Activated CD8-positive, alpha-beta T cell treated with anti-CD3 and anti-CD28 coated beads, Interleukin-2, amount 10 ng/mL, durations not matched to agents 7 days and 5 days (primary cell): ENCODE data around the gene CCDC85C. TPM values are rescaled to one million over a fixed set of nuclear protein-coding genes. Genes with fewer than 3 reads are reported as not detected.

Experiments used
- ATAC-seq: fragments of 150-1000 bp; cut with Tn5 transposase; one replicate; pipeline ENCODE4 v1.10.0; 2021; ENCODE audit warnings: moderate library complexity
- CTCF ChIA-PET: fragments of 350-600 bp; sonication (Branson Sonifier 250); formaldehyde crosslinking; loops from one replicate; lab custom pipeline; 2021; ENCODE audit warnings: antibody characterized with exemption; lab: Charles Lee
- POLR2A ChIA-PET: fragments of 350-600 bp; sonication (Branson Sonifier 250); formaldehyde crosslinking; loops from one replicate; lab custom pipeline; 2021; ENCODE audit warnings: antibody characterized with exemption; lab: Charles Lee
- DNase-seq: peaks from one replicate; pipeline ENCODE4 v3.0.0-alpha.2; 2020
- H3K27ac Mint-ChIP-seq: one replicate; pipeline ENCODE4 v1.8.0; 2021; ENCODE audit warnings: mild to moderate bottlenecking, mixed read lengths
- H3K27me3 Mint-ChIP-seq: one replicate; pipeline ENCODE4 v1.8.0; 2021; ENCODE audit warnings: low read depth, mixed read lengths
- H3K36me3 Mint-ChIP-seq: one replicate; pipeline ENCODE4 v1.8.0; 2021; ENCODE audit warnings: low read depth, mixed read lengths
- H3K4me1 Mint-ChIP-seq: one replicate; pipeline ENCODE4 v1.8.0; 2021; ENCODE audit warnings: low read depth, mixed read lengths
- H3K4me3 Mint-ChIP-seq: one replicate; pipeline ENCODE4 v1.8.0; 2021; ENCODE audit warnings: mild to moderate bottlenecking, mixed read lengths
- H3K9me3 Mint-ChIP-seq: one replicate; pipeline ENCODE4 v1.8.0; 2022; ENCODE audit warnings: mixed read lengths; ENCODE audit not compliant: insufficient read depth
- total RNA-seq, 2 experiments: library from RNA; stranded (reverse); gene quantifications; one replicate each; pipeline ENCODE4 v1.2.3, GENCODE V29; 2021

The CCDC85C gene
- total RNA-seq, 2 experiments from 2014 or later, result 7.5 to 8.9 TPM

GRCh38 chr14:99509871-99510555 is 94.0 kb downstream of the CCDC85C start:
- ChIA-PET CTCF (no interaction called here), POLR2A (no interaction called here)
- no peak for ATAC-seq
- Mint-ChIP-seq H3K4me1 (no peaks in the 10 kb centered on the region), H3K36me3 (peaks cover 38% of the 10 kb centered on the region), H3K4me3 (no peak overlapping the region), H3K27me3 (no peaks in the 10 kb centered on the region), H3K27ac (no peak overlapping the region), H3K9me3 (no peaks in the 10 kb centered on the region)
- no peak for DNase-seq

- H3K9me3 Mint-ChIP-seq, result no peaks in the 10 kb centered on the region
- CTCF ChIA-PET, result no interaction called here
- no peak overlapping the region for H3K27ac Mint-ChIP-seq
- H3K4me1 Mint-ChIP-seq, result no peaks in the 10 kb centered on the region
- H3K27me3 Mint-ChIP-seq, result no peaks in the 10 kb centered on the region
- H3K36me3 Mint-ChIP-seq, result peaks cover 45% of the 10 kb centered on the region
- POLR2A ChIA-PET, result no interaction called here
- DNase-seq (no peak), ATAC-seq (peak; percentile 10)
- H3K4me3 Mint-ChIP-seq, result no peak overlapping the region
Measured at GRCh38 chr14:99508896-99509629, 94.9 kb downstream of the CCDC85C start.

GRCh38 chr14:99507860-99508640 is 96.0 kb downstream of the CCDC85C start:
- no peak for ATAC-seq
- Mint-ChIP-seq H3K27ac (no peak overlapping the region), H3K4me3 (no peak overlapping the region), H3K9me3 (no peaks in the 10 kb centered on the region), H3K27me3 (no peaks in the 10 kb centered on the region), H3K4me1 (no peaks in the 10 kb centered on the region), H3K36me3 (peaks cover 50% of the 10 kb centered on the region)
- DNase-seq, result no peak
- CTCF ChIA-PET, result no interaction called here
- POLR2A ChIA-PET, result no interaction called here

- Mint-ChIP-seq H3K27ac (no peak overlapping the region), H3K36me3 (peaks cover 62% of the 10 kb centered on the region), H3K27me3 (no peaks in the 10 kb centered on the region), H3K4me3 (no peak overlapping the region), H3K9me3 (no peaks in the 10 kb centered on the region), H3K4me1 (no peaks in the 10 kb centered on the region)
- ATAC-seq (no peak), DNase-seq (no peak)
- ChIA-PET POLR2A (no interaction called here), CTCF (no interaction called here)
Measured at GRCh38 chr14:99506276-99506675, 97.7 kb downstream of the CCDC85C start.

GRCh38 chr14:99505089-99505488 is 98.9 kb downstream of the CCDC85C start:
- Mint-ChIP-seq H3K4me1 (no peaks in the 10 kb centered on the region), H3K9me3 (no peaks in the 10 kb centered on the region), H3K27ac (no peak overlapping the region), H3K27me3 (no peaks in the 10 kb centered on the region), H3K4me3 (no peak overlapping the region), H3K36me3 (peaks cover 67% of the 10 kb centered on the region)
- CTCF ChIA-PET, result no interaction called here
- DNase-seq (no peak), ATAC-seq (no peak)
- POLR2A ChIA-PET, result no interaction called here

- H3K9me3 Mint-ChIP-seq, result no peaks in the 10 kb centered on the region
- H3K27ac Mint-ChIP-seq, result no peak overlapping the region
- no peak overlapping the region for H3K4me3 Mint-ChIP-seq
- no peaks in the 10 kb centered on the region for H3K4me1 Mint-ChIP-seq
- no peak for ATAC-seq
- POLR2A ChIA-PET, result no interaction called here
- no peak for DNase-seq
- H3K27me3 Mint-ChIP-seq, result no peaks in the 10 kb centered on the region
- peaks cover 70% of the 10 kb centered on the region for H3K36me3 Mint-ChIP-seq
- CTCF ChIA-PET, result no interaction called here
Measured at GRCh38 chr14:99503848-99504453, 100.1 kb downstream of the CCDC85C start.

GRCh38 chr14:99502989-99503421 is 101.0 kb downstream of the CCDC85C start:
- H3K9me3 Mint-ChIP-seq, result no peaks in the 10 kb centered on the region
- CTCF ChIA-PET, result no interaction called here
- no peaks in the 10 kb centered on the region for H3K4me1 Mint-ChIP-seq
- DNase-seq (no peak), ATAC-seq (no peak)
- no peak overlapping the region for H3K27ac Mint-ChIP-seq
- peaks cover 69% of the 10 kb centered on the region for H3K36me3 Mint-ChIP-seq
- POLR2A ChIA-PET, result no interaction called here
- H3K4me3 Mint-ChIP-seq, result no peak overlapping the region
- no peaks in the 10 kb centered on the region for H3K27me3 Mint-ChIP-seq

GRCh38 chr14:99497894-99498293 is 106.1 kb downstream of the CCDC85C start:
- Mint-ChIP-seq H3K27ac (no peak overlapping the region), H3K36me3 (peaks cover 65% of the 10 kb centered on the region), H3K9me3 (no peaks in the 10 kb centered on the region), H3K4me1 (peaks cover 9% of the 10 kb centered on the region), H3K4me3 (no peak overlapping the region), H3K27me3 (no peaks in the 10 kb centered on the region)
- ChIA-PET POLR2A (no interaction called here), CTCF (no interaction called here)
- no peak for DNase-seq
- ATAC-seq, result no peak

GRCh38 chr14:99497341-99497740 is 106.7 kb downstream of the CCDC85C start:
- H3K27ac Mint-ChIP-seq, result no peak overlapping the region
- no peak overlapping the region for H3K4me3 Mint-ChIP-seq
- no peaks in the 10 kb centered on the region for H3K27me3 Mint-ChIP-seq
- no peak for DNase-seq
- ChIA-PET CTCF (no interaction called here), POLR2A (no interaction called here)
- no peak for ATAC-seq
- H3K9me3 Mint-ChIP-seq, result no peaks in the 10 kb centered on the region
- peaks cover 66% of the 10 kb centered on the region for H3K36me3 Mint-ChIP-seq
- H3K4me1 Mint-ChIP-seq, result peaks cover 9% of the 10 kb centered on the region

GRCh38 chr14:99484106-99484505 is 119.9 kb downstream of the CCDC85C start:
- Mint-ChIP-seq H3K27me3 (no peaks in the 10 kb centered on the region), H3K4me3 (no peak overlapping the region), H3K27ac (no peak overlapping the region), H3K4me1 (peaks cover 24% of the 10 kb centered on the region), H3K36me3 (no peaks in the 10 kb centered on the region), H3K9me3 (no peaks in the 10 kb centered on the region)
- CTCF ChIA-PET, result no interaction called here
- no peak for DNase-seq
- POLR2A ChIA-PET, result no interaction called here
- ATAC-seq, result no peak

GRCh38 chr14:99481745-99482099 is 122.3 kb downstream of the CCDC85C start:
- DNase-seq (peak; percentile 39), ATAC-seq (no peak)
- Mint-ChIP-seq H3K27ac (peak overlapping the region; percentile 98), H3K27me3 (no peaks in the 10 kb centered on the region), H3K4me3 (peak overlapping the region; percentile 96), H3K36me3 (peaks cover 5% of the 10 kb centered on the region), H3K9me3 (no peaks in the 10 kb centered on the region), H3K4me1 (peaks cover 39% of the 10 kb centered on the region)
- ChIA-PET CTCF (interaction anchor here (0.9 to 1.6 kb wide), 2 partner anchors 13 to 202 kb away, joined by 3 to 6 read pairs; partner anchors contain the start of gene CYP46A1), POLR2A (interaction anchor here (0.9 to 1.6 kb wide), 3 partner anchors 9 to 124 kb away, joined by 5 to 13 read pairs (median 8); no protein-coding TSS in a partner anchor)
